ENCODE data around the gene MAGI1. TPM values are rescaled to one million over a fixed set of nuclear protein-coding genes. Genes with fewer than 3 reads are reported as not detected.

The MAGI1 gene
- total RNA-seq, 1 donor from 2014 or later = 47.1 TPM

DNA sequence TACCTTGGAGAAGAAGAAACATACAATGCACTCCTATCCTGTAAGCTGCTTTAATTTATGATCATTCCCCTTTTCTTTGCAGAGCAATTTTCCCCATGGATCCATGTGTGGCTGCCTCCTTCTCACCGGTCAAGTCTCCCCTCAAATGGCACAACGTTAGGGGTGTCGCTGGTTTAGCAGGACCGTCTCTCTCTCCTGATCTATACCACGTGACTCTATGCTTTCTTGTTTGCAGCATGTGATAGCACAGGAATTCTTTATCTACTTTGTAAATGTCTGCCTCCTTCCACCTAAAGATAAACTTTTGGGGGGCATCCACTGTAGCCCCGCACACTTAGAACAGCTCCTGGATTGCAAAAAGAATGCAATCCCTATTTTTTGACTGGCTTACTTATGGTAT lies 506.0 kb downstream of the MAGI1 start:
- Histone ChIP-seq H3K36me3 (no peaks in the 10 kb centered on the region), H3K4me3 (no peak overlapping the region), H3K27me3 (no peaks in the 10 kb centered on the region), H3K9me3 (no peaks in the 10 kb centered on the region), H3K4me1 (no peaks in the 10 kb centered on the region), H3K27ac (no peak overlapping the region)
- no peak for DNase-seq (ENCODE audit: extremely low spot score in 2 of 2)
- TF ChIP-seq POLR2A (IDR thresholded peaks at IDR 0.05) (no peak), POLR2AphosphoS5 (IDR thresholded peaks at IDR 0.05; ENCODE audit: insufficient read depth in 1 of 2, low read depth in 1 of 2) (no peak)
- TF ChIP-seq, protein P1, sequence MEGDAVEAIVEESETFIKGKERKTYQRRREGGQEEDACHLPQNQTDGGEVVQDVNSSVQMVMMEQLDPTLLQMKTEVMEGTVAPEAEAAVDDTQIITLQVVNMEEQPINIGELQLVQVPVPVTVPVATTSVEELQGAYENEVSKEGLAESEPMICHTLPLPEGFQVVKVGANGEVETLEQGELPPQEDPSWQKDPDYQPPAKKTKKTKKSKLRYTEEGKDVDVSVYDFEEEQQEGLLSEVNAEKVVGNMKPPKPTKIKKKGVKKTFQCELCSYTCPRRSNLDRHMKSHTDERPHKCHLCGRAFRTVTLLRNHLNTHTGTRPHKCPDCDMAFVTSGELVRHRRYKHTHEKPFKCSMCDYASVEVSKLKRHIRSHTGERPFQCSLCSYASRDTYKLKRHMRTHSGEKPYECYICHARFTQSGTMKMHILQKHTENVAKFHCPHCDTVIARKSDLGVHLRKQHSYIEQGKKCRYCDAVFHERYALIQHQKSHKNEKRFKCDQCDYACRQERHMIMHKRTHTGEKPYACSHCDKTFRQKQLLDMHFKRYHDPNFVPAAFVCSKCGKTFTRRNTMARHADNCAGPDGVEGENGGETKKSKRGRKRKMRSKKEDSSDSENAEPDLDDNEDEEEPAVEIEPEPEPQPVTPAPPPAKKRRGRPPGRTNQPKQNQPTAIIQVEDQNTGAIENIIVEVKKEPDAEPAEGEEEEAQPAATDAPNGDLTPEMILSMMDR (IDR thresholded peaks at IDR 0.05) = no peak
- intact Hi-C loops (cut with DNase I) = no loop called here

DNA sequence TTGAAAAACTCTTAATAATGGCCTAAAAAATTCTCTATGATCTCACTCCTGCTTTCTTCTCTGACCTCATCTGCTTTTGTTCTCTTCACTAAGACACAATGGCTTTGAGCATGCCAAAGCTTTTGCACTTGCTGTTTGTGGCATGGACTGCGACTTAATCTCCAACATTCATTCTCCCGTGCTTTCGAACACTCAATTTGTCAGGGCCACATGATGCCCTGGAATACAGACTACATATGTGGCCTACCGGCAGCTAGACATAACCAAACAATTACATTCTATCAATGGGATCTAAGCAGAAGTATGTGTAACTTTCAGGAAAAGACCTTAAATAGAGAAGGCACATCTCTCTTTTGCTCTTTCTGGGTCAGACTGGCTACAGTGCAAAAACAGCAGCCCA lies 506.5 kb downstream of the MAGI1 start:
- Histone ChIP-seq H3K4me1 (no peaks in the 10 kb centered on the region), H3K9me3 (no peaks in the 10 kb centered on the region), H3K4me3 (no peak overlapping the region), H3K36me3 (no peaks in the 10 kb centered on the region), H3K27ac (no peak overlapping the region), H3K27me3 (no peaks in the 10 kb centered on the region)
- intact Hi-C loops (cut with DNase I) = no loop called here
- TF ChIP-seq, protein P1 (IDR thresholded peaks at IDR 0.05) = no peak
- DNase-seq (ENCODE audit: extremely low spot score in 2 of 2) = no peak

DNA sequence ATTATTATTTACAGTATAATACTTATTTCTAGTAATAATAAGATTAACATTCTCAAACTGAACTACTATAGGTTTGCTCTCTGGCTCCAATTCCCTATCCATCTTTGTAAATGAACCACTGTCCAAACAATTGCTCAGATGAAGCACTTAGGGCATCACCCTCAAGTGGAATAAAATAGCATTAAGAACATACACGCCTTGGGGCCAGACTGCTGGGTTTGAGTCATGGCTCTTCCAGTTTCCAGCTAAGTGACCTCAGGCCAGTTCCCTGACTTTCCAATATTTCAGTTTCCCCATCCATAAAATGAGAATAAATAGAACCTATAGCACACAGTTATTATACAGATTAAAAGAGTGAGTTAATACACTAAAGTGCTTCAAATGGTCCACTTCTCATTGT lies 507.2 kb downstream of the MAGI1 start:
- no peaks in the 10 kb centered on the region for H3K9me3 ChIP-seq
- H3K36me3 ChIP-seq = no peaks in the 10 kb centered on the region
- TF ChIP-seq POLR2AphosphoS5 (IDR thresholded peaks at IDR 0.05; ENCODE audit: insufficient read depth in 1 of 2, low read depth in 1 of 2) = no peak
- TF ChIP-seq, protein P1 (IDR thresholded peaks at IDR 0.05) = no peak
- TF ChIP-seq POLR2A (IDR thresholded peaks at IDR 0.05) = no peak
- no peaks in the 10 kb centered on the region for H3K27me3 ChIP-seq
- no peak overlapping the region for H3K27ac ChIP-seq
- no peak overlapping the region for H3K4me3 ChIP-seq
- H3K4me1 ChIP-seq = no peaks in the 10 kb centered on the region
- DNase-seq (ENCODE audit: extremely low spot score in 2 of 2) = no peak
- intact Hi-C loops (cut with DNase I) = no loop called here

DNA sequence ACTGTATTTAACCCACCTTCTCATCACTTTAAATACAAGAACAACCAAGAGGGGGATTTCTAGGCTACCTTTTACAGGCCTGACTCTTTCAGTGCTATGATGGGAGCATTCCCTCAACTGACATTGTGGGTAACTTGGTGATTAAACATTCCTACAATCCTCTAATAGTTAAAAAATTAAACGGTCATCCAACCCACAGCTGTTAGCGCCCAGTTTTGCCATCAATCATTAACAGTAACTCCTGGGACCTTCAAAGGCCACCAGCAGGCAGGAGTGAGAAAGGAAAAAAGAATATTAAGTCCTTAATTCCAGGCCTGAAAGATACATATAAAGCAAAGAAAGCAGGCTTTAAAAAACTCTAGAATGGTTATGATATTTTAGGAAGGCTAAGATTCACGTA lies 512.1 kb downstream of the MAGI1 start:
- no peaks in the 10 kb centered on the region for H3K27me3 ChIP-seq
- no peak overlapping the region for H3K27ac ChIP-seq
- TF ChIP-seq POLR2A (IDR thresholded peaks at IDR 0.05) (no peak), POLR2AphosphoS5 (IDR thresholded peaks at IDR 0.05; ENCODE audit: insufficient read depth in 1 of 2, low read depth in 1 of 2) (no peak)
- TF ChIP-seq, protein P1 (IDR thresholded peaks at IDR 0.05) = no peak
- no peaks in the 10 kb centered on the region for H3K36me3 ChIP-seq
- no peaks in the 10 kb centered on the region for H3K9me3 ChIP-seq
- H3K4me1 ChIP-seq = no peaks in the 10 kb centered on the region
- H3K4me3 ChIP-seq = no peak overlapping the region
- no peak for DNase-seq (ENCODE audit: extremely low spot score in 2 of 2)
- intact Hi-C loops (cut with DNase I) = no loop called here

DNA sequence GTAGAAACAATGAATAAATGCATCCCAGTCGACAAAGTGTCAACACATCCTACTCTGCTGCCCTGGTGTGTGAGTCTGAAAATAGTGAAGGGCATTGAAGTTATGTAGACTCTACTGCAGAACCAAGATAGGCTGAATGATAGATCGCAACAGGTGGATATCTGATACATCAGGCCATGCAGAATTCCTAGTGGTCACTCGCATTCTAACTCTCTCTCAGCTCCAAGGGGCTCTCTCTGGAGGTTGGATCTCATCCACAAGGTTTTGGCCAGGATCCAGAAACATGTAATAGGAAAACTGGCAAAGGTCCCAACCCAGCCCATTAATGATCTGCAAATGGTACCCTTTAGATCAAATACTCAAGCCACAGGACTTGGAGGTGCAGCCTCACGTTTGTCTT lies 514.1 kb downstream of the MAGI1 start:
- no peaks in the 10 kb centered on the region for H3K4me1 ChIP-seq
- H3K36me3 ChIP-seq = no peaks in the 10 kb centered on the region
- H3K27ac ChIP-seq = no peak overlapping the region
- DNase-seq (ENCODE audit: extremely low spot score in 2 of 2) = no peak
- H3K27me3 ChIP-seq = no peaks in the 10 kb centered on the region
- H3K4me3 ChIP-seq = no peak overlapping the region
- intact Hi-C loops (cut with DNase I) = no loop called here
- TF ChIP-seq, protein P1 (IDR thresholded peaks at IDR 0.05) = no peak
- TF ChIP-seq POLR2A (IDR thresholded peaks at IDR 0.05) (no peak), POLR2AphosphoS5 (IDR thresholded peaks at IDR 0.05; ENCODE audit: insufficient read depth in 1 of 2, low read depth in 1 of 2) (no peak)
- H3K9me3 ChIP-seq = no peaks in the 10 kb centered on the region

Data from vagina (tissue), 2 donors.